Upper lobe of left lung (tissue), 4 donors: ENCODE results near the gene KNL1.

Experiments
- EP300 ChIP-seq, 4 donors: sonication (generic); formaldehyde crosslinking; IDR thresholded peaks; one replicate each; pipeline ENCODE4 v1.5.1; 2017; ENCODE audit warnings: antibody characterized with exemption in 4 of 4, control low read depth in 2 of 4
- POLR2A ChIP-seq, 4 donors: fragments of 450-650 bp; IDR thresholded peaks; one replicate each; pipeline ENCODE4 v1.5.1; 2016 to 2017; ENCODE audit warnings: antibody characterized with exemption in 4 of 4, mild to moderate bottlenecking in 2 of 4
- TF ChIP-seq, protein P1 (sequence below), 6 experiments: fragments of 450-650 bp in 4 of 6; fragments of 200-600 bp in 2 of 6; sonication (generic) in 2 of 6; IDR thresholded peaks; one replicate each; pipeline ENCODE4 v1.5.1; 2016 to 2019; ENCODE audit warnings: antibody characterized with exemption in 6 of 6

DNA sequence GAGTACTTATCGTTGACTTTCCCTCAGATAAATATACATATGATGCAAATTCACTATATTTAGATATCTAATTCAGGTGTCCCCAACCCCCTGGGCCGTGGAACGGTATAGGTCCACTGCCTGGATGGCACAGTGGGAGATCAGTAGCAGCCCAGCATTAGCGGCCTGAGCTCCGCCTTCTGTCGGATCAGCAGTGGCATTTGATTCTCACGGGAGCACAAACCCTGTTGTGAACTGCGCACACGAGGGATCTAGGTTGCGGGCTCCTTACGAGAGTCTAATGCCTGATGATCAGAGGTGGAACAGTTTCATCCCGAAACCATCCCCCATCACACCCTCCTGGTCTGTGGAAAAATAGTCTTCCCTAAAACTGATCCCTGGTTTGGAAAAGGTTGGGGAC is 6.9 kb downstream of the KNL1 start:
- TF ChIP-seq EP300 (IDR thresholded peaks at IDR 0.05) = no peak
- TF ChIP-seq, protein P1, sequence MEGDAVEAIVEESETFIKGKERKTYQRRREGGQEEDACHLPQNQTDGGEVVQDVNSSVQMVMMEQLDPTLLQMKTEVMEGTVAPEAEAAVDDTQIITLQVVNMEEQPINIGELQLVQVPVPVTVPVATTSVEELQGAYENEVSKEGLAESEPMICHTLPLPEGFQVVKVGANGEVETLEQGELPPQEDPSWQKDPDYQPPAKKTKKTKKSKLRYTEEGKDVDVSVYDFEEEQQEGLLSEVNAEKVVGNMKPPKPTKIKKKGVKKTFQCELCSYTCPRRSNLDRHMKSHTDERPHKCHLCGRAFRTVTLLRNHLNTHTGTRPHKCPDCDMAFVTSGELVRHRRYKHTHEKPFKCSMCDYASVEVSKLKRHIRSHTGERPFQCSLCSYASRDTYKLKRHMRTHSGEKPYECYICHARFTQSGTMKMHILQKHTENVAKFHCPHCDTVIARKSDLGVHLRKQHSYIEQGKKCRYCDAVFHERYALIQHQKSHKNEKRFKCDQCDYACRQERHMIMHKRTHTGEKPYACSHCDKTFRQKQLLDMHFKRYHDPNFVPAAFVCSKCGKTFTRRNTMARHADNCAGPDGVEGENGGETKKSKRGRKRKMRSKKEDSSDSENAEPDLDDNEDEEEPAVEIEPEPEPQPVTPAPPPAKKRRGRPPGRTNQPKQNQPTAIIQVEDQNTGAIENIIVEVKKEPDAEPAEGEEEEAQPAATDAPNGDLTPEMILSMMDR (IDR thresholded peaks at IDR 0.05) = no peak
- TF ChIP-seq POLR2A (IDR thresholded peaks at IDR 0.05) = no peak
